ENCODE measurements around the gene TUB. TPM values are rescaled to one million over a fixed set of nuclear protein-coding genes. Genes with fewer than 3 reads are reported as not detected.

Gene TUB
- total RNA-seq, 4 donors from 2014 or later: 16.3 to 25.8 (median 22.7) TPM

DNA sequence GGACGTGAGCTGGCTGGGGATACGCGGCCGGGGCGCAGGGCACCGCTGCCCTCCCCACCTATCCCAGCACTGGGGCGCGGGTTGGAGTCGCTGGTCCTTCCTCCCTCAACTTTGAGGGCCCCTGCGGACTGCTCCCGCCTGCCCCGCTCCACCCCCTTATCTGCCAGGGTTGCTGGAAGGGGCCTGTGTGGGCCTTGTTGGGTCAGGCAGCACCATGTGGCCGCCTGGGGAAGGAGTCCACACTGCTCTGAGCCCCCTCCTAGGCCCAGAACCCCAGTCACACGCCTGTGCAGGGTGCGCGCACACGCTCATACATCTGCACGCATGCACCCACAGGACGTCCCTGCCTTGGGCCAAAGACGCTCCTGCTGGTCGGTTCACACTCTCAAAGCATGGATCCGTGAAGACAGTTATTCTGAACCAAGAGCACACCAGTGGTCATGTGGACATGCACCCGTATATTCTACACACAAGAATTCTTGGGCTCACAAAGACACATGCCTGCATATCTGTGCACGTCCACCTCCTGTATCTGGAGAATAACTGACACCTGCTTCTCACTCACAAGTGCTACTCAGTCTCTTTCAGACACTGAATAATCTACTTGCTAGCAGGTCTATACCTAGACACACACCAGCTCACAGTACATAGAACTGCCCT lies 710 bp downstream of the TUB start:
- TF ChIP-seq, protein P1, sequence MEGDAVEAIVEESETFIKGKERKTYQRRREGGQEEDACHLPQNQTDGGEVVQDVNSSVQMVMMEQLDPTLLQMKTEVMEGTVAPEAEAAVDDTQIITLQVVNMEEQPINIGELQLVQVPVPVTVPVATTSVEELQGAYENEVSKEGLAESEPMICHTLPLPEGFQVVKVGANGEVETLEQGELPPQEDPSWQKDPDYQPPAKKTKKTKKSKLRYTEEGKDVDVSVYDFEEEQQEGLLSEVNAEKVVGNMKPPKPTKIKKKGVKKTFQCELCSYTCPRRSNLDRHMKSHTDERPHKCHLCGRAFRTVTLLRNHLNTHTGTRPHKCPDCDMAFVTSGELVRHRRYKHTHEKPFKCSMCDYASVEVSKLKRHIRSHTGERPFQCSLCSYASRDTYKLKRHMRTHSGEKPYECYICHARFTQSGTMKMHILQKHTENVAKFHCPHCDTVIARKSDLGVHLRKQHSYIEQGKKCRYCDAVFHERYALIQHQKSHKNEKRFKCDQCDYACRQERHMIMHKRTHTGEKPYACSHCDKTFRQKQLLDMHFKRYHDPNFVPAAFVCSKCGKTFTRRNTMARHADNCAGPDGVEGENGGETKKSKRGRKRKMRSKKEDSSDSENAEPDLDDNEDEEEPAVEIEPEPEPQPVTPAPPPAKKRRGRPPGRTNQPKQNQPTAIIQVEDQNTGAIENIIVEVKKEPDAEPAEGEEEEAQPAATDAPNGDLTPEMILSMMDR (IDR thresholded peaks at IDR 0.05): no peak
- TF ChIP-seq POLR2A (IDR thresholded peaks at IDR 0.05): no peak
- Histone ChIP-seq H3K9me3 (no peaks in the 10 kb centered on the region), H3K27ac (peak overlapping the region in 1 of 3 donors; percentile 30), H3K4me1 (peaks cover 9 to 38% of the 10 kb centered on the region in 2 donors), H3K27me3 (no peaks in the 10 kb centered on the region), H3K36me3 (no peaks in the 10 kb centered on the region), H3K4me3 (replicated peaks in 1 of 3) (peak overlapping the region; percentile 4 to 67 (median 29))
- WGBS, 2 donors: 30 to 50% methylated on average over 2 to 12 of the region's 24 CpGs
- DNase-seq: peak in 1 of 2 donors; percentile 37
- intact Hi-C loops (cut with DNase I): no loop called here

DNA sequence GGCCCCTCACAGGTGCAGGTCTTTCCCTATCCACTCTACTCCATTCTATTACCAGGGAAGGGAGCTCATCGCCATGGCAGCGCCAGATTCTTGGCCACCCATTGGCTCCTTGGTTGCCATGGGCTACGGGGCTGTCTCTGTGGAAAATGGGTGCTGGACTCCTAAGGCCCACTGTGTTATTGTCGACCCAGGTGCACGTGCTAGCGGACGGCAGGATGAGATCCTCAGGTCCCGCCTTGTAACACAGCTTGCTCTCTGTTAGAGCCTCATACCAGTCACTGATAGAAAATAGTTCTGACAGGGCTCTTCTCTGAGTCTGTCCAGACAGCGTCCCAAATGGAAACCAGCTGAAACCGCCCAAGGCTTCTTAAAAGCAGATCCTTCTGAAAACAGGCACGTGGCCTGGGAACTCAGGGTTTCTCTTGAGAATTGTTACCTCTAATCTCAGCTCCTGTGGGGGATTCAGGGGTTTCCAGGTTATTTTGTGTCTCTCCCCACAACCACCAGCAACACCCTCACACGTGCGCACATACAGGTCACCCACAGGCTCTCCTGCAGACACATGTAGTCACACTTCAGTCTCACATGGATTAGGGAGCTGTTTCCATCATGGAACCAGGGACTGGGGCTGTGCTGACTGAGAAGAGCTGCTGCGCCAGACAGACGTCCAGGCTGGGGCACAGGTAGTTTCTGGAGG lies 1.5 kb downstream of the TUB start:
- intact Hi-C loops (cut with DNase I): no loop called here
- Histone ChIP-seq H3K9me3 (no peaks in the 10 kb centered on the region), H3K27ac (no peak overlapping the region), H3K27me3 (no peaks in the 10 kb centered on the region), H3K4me1 (peaks cover 9 to 38% of the 10 kb centered on the region in 2 donors), H3K4me3 (replicated peaks in 1 of 3) (peak overlapping the region in 1 of 3 donors; percentile 67), H3K36me3 (no peaks in the 10 kb centered on the region)
- DNase-seq: no peak
- no peak for TF ChIP-seq POLR2A (IDR thresholded peaks at IDR 0.05)
- WGBS, 2 donors: 81 to 86% methylated on average over 13 to 15 of the region's 15 CpGs

DNA sequence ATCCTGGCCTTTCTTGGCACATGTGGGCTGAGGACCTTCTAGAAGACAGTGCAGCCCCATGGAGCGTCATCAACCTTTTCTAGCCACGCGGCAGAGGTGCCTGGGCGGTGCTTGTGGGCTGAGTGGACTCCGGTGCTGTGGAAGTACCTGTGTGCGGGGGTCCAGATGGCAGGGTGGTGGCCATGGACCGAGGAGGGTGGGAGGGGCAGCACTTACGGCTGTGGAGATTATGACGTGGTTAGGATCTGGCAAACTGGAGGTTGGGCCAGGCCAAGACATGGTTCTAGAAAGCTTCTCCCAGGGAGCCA lies 2.0 kb downstream of the TUB start:
- WGBS, 2 donors: 81 to 86% methylated on average over 9 of the region's 9 CpGs
- intact Hi-C loops (cut with DNase I): no loop called here

DNA sequence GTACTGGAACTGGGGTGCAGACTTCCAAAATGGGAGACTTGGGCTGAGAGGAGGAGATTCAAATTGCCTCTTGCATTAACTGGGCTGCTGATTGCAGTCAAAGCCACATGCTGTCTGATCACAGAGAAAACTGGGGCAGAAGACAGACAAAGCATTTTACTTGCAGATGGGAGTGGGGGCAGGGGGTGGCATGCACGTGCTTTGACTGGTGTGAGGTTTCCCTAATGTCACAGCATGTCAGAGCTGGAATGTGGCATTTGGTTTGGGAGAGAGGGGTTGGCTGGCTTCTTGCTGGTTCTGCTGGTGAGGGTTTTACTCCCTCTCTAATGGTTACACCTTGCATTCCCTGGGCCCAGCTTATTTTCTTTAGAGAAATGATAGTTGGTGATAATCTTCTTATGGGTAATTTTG lies 2.9 kb downstream of the TUB start:
- H3K27ac ChIP-seq: no peak overlapping the region
- H3K9me3 ChIP-seq: no peaks in the 10 kb centered on the region
- no peak overlapping the region for H3K4me3 ChIP-seq (replicated peaks in 1 of 3)
- H3K36me3 ChIP-seq: no peaks in the 10 kb centered on the region
- H3K4me1 ChIP-seq: peaks cover 9 to 38% of the 10 kb centered on the region in 2 donors
- intact Hi-C loops (cut with DNase I): no loop called here
- no peaks in the 10 kb centered on the region for H3K27me3 ChIP-seq
- TF ChIP-seq POLR2A (IDR thresholded peaks at IDR 0.05): no peak
- TF ChIP-seq, protein P1 (IDR thresholded peaks at IDR 0.05): no peak
- no peak for DNase-seq
- WGBS, 2 donors: 56 to 83% methylated on average over 1 of the region's 1 CpG

More for the DNA sequence above, 2.0 kb downstream of the TUB start:
- H3K27ac ChIP-seq: no peak overlapping the region
- no peaks in the 10 kb centered on the region for H3K9me3 ChIP-seq
- peaks cover 9 to 38% of the 10 kb centered on the region in 2 donors for H3K4me1 ChIP-seq
- H3K4me3 ChIP-seq (replicated peaks in 1 of 3): no peak overlapping the region
- H3K36me3 ChIP-seq: no peaks in the 10 kb centered on the region
- TF ChIP-seq, protein P1 (IDR thresholded peaks at IDR 0.05): no peak
- H3K27me3 ChIP-seq: no peaks in the 10 kb centered on the region
- no peak for DNase-seq

DNA sequence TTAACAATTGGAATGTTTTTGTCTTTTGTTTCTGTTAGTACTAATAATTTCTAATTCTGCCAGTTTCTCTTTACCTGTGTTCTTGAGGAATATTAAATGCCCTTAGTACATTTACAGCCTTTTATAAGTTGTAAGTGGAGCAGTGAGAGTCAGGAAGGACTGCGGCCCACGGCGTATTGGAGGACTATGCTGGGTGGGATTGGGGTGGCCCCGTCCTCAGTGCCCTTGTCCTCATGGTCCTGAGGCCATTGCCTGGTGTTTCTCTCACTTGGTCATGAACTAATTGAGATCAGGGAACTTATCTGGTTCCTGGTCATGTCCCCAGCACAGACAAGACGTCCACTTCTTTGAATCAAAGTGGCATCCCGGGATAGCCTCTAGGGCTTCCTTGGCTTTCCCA lies 3.3 kb downstream of the TUB start:
- H3K36me3 ChIP-seq: no peaks in the 10 kb centered on the region
- no peak overlapping the region for H3K27ac ChIP-seq
- TF ChIP-seq POLR2A (IDR thresholded peaks at IDR 0.05): no peak
- TF ChIP-seq, protein P1 (IDR thresholded peaks at IDR 0.05): no peak
- WGBS, 2 donors: 94 to 98% methylated on average over 6 of the region's 6 CpGs
- DNase-seq: no peak
- H3K9me3 ChIP-seq: no peaks in the 10 kb centered on the region
- H3K4me1 ChIP-seq: peaks cover 9 to 38% of the 10 kb centered on the region in 2 donors
- intact Hi-C loops (cut with DNase I): no loop called here
- H3K4me3 ChIP-seq (replicated peaks in 1 of 3): no peak overlapping the region
- no peaks in the 10 kb centered on the region for H3K27me3 ChIP-seq
